Activated CD8-positive, alpha-beta memory T cell treated with anti-CD3 and anti-CD28 coated beads, Interleukin-2, amount 10 ng/mL, durations not matched to agents 7 days and 5 days (primary cell): ENCODE results near the gene COX20. TPM values are rescaled to one million over a fixed set of nuclear protein-coding genes. Genes with fewer than 3 reads are reported as not detected.

Experiments
- ATAC-seq: fragments of 150-1000 bp; cut with Tn5 transposase; one replicate; pipeline ENCODE4 v1.10.0; 2021; ENCODE audit warnings: moderate library complexity
- CTCF ChIA-PET: fragments of 350-600 bp; sonication (Branson Sonifier 250); formaldehyde crosslinking; loops from one replicate; lab custom pipeline; 2021; ENCODE audit warnings: antibody characterized with exemption; lab: Charles Lee
- DNase-seq: peaks from one replicate; pipeline ENCODE4 v3.0.0-alpha.2; 2020
- H3K27ac Mint-ChIP-seq: one replicate; pipeline ENCODE4 v1.8.0; 2021; ENCODE audit warnings: mild to moderate bottlenecking, mixed read lengths
- H3K27me3 Mint-ChIP-seq: one replicate; pipeline ENCODE4 v1.8.0; 2021; ENCODE audit warnings: mixed read lengths
- H3K36me3 Mint-ChIP-seq: one replicate; pipeline ENCODE4 v1.8.0; 2021; ENCODE audit warnings: mild to moderate bottlenecking, mixed read lengths
- H3K4me1 Mint-ChIP-seq: one replicate; pipeline ENCODE4 v1.8.0; 2021; ENCODE audit warnings: mixed read lengths
- H3K4me3 Mint-ChIP-seq: one replicate; pipeline ENCODE4 v1.8.0; 2021; ENCODE audit warnings: mild to moderate bottlenecking, moderate library complexity, mixed read lengths
- H3K9me3 Mint-ChIP-seq: one replicate; pipeline ENCODE4 v1.8.0; 2022; ENCODE audit warnings: low read depth, mixed read lengths
- total RNA-seq, 2 experiments: library from RNA; stranded (reverse); gene quantifications; one replicate each; pipeline ENCODE4 v1.2.3, GENCODE V29; 2021

COX20 gene
- total RNA-seq, 2 experiments from 2014 or later, result 21.6 to 26.3 TPM

DNA sequence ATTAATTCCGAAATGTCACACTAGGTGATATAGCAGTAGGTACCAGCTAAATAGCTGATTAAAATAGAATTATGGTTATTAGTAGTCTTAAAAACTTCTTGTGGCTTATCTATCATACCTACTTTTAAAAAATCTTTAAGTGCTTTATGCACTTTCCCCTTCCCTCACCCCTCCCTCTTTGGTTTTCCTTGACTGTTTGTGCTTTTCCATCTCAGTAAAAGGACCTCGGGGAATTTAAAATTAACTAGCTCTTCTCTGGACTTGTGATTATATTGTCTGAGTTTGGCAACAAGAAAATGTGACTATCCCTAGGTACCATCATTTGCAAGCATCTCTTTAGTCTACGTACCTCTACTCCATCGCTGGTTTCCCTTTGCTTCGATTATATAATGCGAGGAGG, 11.2 kb downstream of the COX20 start:
- ATAC-seq (no peak), DNase-seq (no peak)
- peaks cover 65% of the 10 kb centered on the region for H3K36me3 Mint-ChIP-seq
- H3K27ac Mint-ChIP-seq, result no peak overlapping the region
- no peaks in the 10 kb centered on the region for H3K27me3 Mint-ChIP-seq
- H3K4me3 Mint-ChIP-seq, result no peak overlapping the region
- CTCF ChIA-PET, result interaction anchor here (1.2 to 3.5 kb wide), 2 partner anchors 10 to 17 kb away, joined by 3 to 14 read pairs; partner anchors contain the start of gene COX20
- H3K4me1 Mint-ChIP-seq, result peaks cover 46% of the 10 kb centered on the region
- no peaks in the 10 kb centered on the region for H3K9me3 Mint-ChIP-seq

DNA sequence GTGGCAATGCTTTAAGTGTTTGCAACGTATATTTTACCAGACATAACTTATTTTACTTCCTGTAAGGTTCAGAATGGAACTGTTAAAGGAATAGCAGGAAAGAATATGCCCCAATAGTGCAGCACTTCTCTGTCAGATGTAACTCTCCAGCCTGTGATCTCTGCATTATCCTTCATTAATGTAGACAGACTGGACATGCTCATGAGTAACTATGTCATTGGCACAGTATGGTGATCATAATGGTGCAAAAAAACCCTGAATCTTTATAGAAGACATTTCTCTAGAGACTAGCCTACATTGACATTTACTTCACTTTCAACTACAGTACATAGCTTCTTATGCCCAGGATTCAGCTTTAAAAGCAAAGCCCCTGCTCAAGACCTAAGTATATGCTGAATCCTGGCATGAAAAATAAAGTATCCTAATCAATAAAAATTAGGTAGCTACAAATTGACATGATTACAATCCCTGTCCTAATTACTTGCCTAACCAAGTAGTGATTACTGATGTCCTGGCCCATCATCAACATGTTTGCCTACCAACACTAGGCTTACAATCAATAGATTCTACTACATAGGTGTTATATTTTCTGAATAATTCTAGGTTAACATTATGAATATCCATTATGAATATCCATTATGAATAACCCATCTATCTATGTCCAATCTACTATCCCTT, 13.9 kb downstream of the COX20 start:
- H3K27ac Mint-ChIP-seq, result peak overlapping the region; percentile 43
- no peaks in the 10 kb centered on the region for H3K9me3 Mint-ChIP-seq
- CTCF ChIA-PET, result interaction anchor here (0.9 to 1.9 kb wide), 2 partner anchors 10 to 52 kb away, joined by 3 to 5 read pairs; no protein-coding TSS in a partner anchor
- peaks cover 52% of the 10 kb centered on the region for H3K4me1 Mint-ChIP-seq
- no peak overlapping the region for H3K4me3 Mint-ChIP-seq
- H3K27me3 Mint-ChIP-seq, result no peaks in the 10 kb centered on the region
- H3K36me3 Mint-ChIP-seq, result peaks cover 67% of the 10 kb centered on the region
- ATAC-seq (no peak), DNase-seq (no peak)

DNA sequence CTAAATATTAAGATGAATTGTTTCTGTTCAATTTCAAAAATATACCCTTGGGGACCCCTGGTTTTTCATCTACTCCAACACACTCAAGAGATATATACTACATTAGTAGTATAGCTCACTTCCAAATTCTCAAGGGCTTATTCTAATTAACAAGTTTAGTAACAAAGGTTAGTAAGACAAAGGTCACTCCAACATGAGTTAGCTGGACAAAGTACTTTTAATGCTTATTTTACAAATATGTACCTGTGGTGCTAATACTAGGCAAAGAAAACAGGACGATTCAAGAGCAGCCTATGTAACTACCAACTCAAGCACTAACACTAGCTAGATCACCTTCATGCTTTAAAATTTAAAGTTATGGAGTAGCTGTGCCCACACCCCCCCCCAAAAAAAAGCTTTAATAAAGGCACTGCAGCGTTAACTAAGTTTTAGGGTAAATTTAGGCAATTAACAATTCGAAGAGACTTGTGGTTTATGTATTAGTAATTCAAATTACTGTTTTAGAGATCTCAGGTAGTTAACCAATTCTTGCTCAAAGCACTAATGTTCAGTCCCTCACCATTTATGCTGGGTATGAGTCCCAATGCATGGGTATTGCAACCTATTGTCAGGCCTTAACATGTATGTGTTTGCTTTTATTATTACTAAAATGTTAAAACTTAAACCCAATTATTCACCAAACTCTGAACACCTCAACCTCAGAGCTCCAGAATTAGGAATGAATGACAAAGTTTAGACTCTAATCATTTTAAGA, 14.8 kb downstream of the COX20 start:
- CTCF ChIA-PET, result interaction anchor here (0.7 to 1.9 kb wide), 4 partner anchors 10 to 53 kb away, joined by 3 to 7 read pairs (median 4); partner anchors contain the start of gene HNRNPU
- no peak for ATAC-seq

DNA sequence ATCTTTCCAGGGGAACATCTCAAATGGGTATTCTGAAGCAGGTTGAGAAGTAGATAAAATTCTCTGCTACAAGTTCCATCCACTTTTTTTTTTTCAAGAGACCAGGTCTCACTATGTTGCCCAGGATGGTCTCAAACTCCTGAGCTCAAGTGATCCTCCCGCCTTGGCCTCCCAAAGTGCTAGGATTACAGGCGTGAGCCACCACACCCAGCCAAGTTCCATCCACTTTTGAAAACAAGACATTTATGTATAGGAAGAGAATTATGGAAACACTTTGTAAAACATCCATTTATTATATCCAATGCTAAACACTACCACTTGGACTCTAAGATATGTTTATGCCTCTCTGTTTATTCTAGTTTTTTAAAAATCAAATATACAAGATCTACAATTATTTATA, 15.4 kb downstream of the COX20 start:
- H3K4me3 Mint-ChIP-seq, result no peak overlapping the region
- H3K27ac Mint-ChIP-seq, result no peak overlapping the region
- H3K27me3 Mint-ChIP-seq, result no peaks in the 10 kb centered on the region
- CTCF ChIA-PET, result interaction anchor here (1.0 to 2.8 kb wide), 4 partner anchors 11 to 53 kb away, joined by 3 to 11 read pairs (median 6); partner anchors contain the start of gene HNRNPU
- no peak for ATAC-seq
- H3K36me3 Mint-ChIP-seq, result peaks cover 70% of the 10 kb centered on the region
- H3K4me1 Mint-ChIP-seq, result peaks cover 55% of the 10 kb centered on the region
- H3K9me3 Mint-ChIP-seq, result no peaks in the 10 kb centered on the region
- no peak for DNase-seq

More for the DNA sequence above, 14.8 kb downstream of the COX20 start:
- peaks cover 69% of the 10 kb centered on the region for H3K36me3 Mint-ChIP-seq
- no peak for DNase-seq
- no peaks in the 10 kb centered on the region for H3K27me3 Mint-ChIP-seq
- H3K9me3 Mint-ChIP-seq, result no peaks in the 10 kb centered on the region
- peaks cover 55% of the 10 kb centered on the region for H3K4me1 Mint-ChIP-seq
- no peak overlapping the region for H3K4me3 Mint-ChIP-seq
- no peak overlapping the region for H3K27ac Mint-ChIP-seq

DNA sequence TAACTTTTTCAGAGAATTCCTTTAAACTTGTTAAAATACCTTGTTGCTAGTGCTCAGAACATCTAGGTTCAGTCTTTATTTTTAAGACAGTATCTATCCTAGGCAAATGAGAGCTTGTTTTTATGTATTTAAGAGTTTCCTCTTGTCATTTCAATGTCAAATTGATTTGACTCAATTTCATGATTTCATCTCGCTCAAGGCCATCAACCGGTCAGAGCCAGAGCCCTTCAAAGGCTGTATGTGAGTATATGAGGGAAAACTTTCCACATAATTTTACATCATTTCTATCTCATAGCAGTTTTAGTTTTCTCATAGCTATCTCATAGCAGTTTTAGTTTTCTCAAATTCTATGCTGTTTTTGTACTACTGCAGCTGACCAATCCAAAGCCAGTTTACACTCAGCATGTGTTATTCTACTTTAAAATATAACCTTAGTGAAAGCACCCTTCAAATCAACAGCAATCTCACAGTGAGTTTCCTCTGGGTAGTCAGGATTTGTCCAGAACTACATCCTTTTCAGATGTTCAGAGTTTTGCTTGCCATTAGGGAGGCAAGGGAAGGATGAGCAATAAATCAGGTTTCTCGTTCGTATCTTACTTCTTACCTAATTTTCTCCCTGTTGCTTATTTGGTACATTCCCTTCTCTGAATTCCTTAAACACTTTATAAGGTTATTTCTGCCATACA, 16.2 kb downstream of the COX20 start:
- H3K9me3 Mint-ChIP-seq, result no peaks in the 10 kb centered on the region
- peaks cover 59% of the 10 kb centered on the region for H3K4me1 Mint-ChIP-seq
- H3K27ac Mint-ChIP-seq, result peak overlapping the region; percentile 26
- ATAC-seq (no peak), DNase-seq (no peak)
- peaks cover 70% of the 10 kb centered on the region for H3K36me3 Mint-ChIP-seq
- CTCF ChIA-PET, result interaction anchor here (1.0 to 2.8 kb wide), 3 partner anchors 10 to 17 kb away, joined by 3 to 11 read pairs (median 3); partner anchors contain the start of gene HNRNPU
- no peaks in the 10 kb centered on the region for H3K27me3 Mint-ChIP-seq
- no peak overlapping the region for H3K4me3 Mint-ChIP-seq

DNA sequence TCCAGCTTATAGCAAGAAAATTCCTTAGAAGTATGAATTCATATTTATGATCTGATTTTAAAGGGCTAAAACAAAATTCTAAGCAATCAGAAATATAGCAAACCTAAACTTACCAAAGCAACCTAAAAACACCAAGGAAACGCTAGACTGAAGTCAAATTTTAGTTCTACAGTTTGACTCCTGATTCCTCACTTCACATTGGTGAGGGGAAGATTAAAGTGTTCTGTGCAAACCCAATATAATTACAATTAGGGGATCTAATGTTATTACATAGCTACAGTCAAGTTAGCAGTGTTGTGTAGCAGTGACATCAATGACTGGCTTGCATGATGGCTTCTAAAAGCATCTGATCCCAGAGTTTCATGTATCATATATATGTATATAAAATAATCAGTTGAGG, 17.2 kb downstream of the COX20 start:
- H3K27me3 Mint-ChIP-seq, result no peaks in the 10 kb centered on the region
- peaks cover 73% of the 10 kb centered on the region for H3K36me3 Mint-ChIP-seq
- ATAC-seq (no peak), DNase-seq (no peak)
- peaks cover 67% of the 10 kb centered on the region for H3K4me1 Mint-ChIP-seq
- no peaks in the 10 kb centered on the region for H3K9me3 Mint-ChIP-seq
- H3K27ac Mint-ChIP-seq, result peak overlapping the region; percentile 26
- CTCF ChIA-PET, result interaction anchor here (1.0 to 2.8 kb wide), 3 partner anchors 9 to 18 kb away, joined by 3 to 11 read pairs (median 5); partner anchors contain the start of gene HNRNPU
- no peak overlapping the region for H3K4me3 Mint-ChIP-seq

DNA sequence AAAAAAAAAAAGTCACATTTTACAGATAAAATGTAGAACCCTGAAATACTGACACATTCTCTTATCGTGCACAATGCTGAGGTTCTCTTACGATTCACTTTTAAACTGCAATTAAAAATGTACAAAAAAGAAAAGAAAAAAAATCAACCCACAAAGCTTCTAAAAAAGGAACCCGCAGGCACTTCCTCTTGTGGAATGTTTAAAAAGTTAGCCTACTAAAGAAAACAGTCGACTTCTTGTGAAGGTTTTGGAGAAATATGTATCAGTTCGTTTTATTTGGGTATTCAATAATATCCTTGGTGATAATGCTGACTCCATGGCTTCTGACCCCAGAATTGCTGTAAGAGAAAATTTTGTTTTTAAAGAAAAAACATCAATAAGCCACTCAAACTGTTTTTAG, 18.7 kb downstream of the COX20 start:
- H3K9me3 Mint-ChIP-seq, result no peaks in the 10 kb centered on the region
- DNase-seq (no peak), ATAC-seq (no peak)
- H3K27ac Mint-ChIP-seq, result peak overlapping the region; percentile 77
- H3K4me1 Mint-ChIP-seq, result peaks cover 77% of the 10 kb centered on the region
- H3K27me3 Mint-ChIP-seq, result no peaks in the 10 kb centered on the region
- H3K36me3 Mint-ChIP-seq, result peaks cover 76% of the 10 kb centered on the region
- peak overlapping the region; percentile 38 for H3K4me3 Mint-ChIP-seq
- CTCF ChIA-PET, result interaction anchor here (1.2 to 1.3 kb wide), 3 partner anchors 10 to 188 kb away, joined by 3 to 6 read pairs (median 4); partner anchors contain the start of gene COX20

DNA sequence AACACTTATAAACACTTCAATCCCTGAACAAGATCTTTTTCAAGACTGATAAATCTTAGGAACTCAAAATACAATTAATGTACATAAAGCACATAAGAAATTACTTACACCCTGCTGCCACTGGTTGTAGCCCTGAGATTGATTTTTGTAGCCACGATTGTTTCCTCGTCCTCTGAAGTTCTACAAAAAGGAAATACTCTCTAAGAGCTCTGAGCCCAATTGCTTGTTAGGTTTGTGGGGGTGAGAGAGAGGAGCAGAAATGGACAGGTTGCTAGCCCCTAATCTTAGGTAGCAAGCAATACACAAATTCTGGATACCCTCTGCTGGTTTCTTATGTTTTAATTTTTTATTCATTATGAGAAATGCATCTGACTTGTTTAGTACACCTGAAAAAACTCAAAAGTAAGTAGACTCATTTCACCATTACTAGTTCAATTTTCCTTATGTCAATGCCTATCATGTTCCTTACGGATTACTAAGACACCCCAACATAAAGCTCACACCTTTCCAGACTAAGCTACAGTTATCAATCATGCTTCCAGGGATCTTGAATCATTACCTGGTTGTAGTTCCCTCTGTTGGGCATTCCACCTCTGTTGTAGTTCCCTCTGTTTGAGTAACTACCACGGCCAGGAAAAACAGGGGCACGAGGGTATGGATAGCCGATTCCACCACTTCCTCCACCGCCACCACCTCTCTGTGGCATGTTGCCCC, 19.6 kb downstream of the COX20 start:
- peaks cover 81% of the 10 kb centered on the region for H3K4me1 Mint-ChIP-seq
- peak overlapping the region; percentile 53 for H3K4me3 Mint-ChIP-seq
- peaks cover 81% of the 10 kb centered on the region for H3K36me3 Mint-ChIP-seq
- CTCF ChIA-PET, result interaction anchor here (0.8 to 1.8 kb wide), 4 partner anchors 9 to 18 kb away, joined by 3 to 8 read pairs (median 3); partner anchors contain the start of gene HNRNPU
- H3K9me3 Mint-ChIP-seq, result no peaks in the 10 kb centered on the region
- H3K27ac Mint-ChIP-seq, result peak overlapping the region; percentile 77
- DNase-seq (no peak), ATAC-seq (peak; percentile 50)
- no peaks in the 10 kb centered on the region for H3K27me3 Mint-ChIP-seq

DNA sequence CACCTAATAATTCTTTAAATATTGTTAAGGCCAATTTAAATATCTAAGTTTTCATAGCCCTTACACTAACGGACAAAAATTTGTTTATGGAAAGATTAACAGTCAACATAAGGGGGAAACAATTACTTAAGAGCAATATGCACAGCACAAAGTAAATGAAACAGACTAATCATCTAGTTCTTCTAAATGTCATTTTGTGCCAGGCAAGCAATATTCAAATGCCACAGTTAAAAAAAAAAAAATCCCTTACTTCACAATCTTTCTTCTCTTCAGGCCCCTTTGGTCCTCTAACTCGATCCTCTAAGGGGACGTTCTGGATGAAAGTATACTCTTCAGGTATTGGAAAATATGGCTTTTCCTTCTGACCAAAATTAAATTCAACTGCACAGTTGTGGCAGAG, 22.3 kb downstream of the COX20 start:
- Mint-ChIP-seq H3K27ac (peak overlapping the region; percentile 54), H3K4me3 (no peak overlapping the region), H3K4me1 (peaks cover 84% of the 10 kb centered on the region), H3K27me3 (no peaks in the 10 kb centered on the region), H3K9me3 (no peaks in the 10 kb centered on the region), H3K36me3 (peaks cover 85% of the 10 kb centered on the region)
- no peak for ATAC-seq
- CTCF ChIA-PET, result interaction anchor here (1.2 to 1.4 kb wide), 3 partner anchors 19 to 185 kb away, joined by 3 to 4 read pairs (median 3); partner anchors contain the start of gene COX20
- no peak for DNase-seq

DNA sequence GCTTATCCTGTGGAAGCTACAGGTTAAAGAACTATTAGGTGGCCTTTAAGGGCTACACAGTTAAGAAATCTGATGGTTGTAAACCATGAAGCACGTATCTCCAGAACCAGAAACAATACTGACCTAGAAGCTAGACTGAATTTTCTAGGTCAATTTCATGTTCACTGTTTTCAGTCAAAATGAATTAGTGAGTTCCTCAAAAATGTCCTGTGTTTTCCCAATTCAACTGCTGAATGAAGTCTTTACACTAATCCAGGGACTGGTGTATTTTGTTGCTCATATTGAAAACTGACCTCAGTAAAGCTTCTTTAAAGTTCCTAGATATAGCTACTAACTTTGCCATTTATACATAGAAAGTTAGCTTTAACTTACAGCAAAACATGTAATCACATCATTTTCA, 22.9 kb downstream of the COX20 start:
- Mint-ChIP-seq H3K27ac (no peak overlapping the region), H3K36me3 (peaks cover 85% of the 10 kb centered on the region), H3K4me1 (peaks cover 83% of the 10 kb centered on the region), H3K9me3 (no peaks in the 10 kb centered on the region), H3K27me3 (no peaks in the 10 kb centered on the region), H3K4me3 (no peak overlapping the region)
- CTCF ChIA-PET, result interaction anchor here (1.2 to 2.8 kb wide), 6 partner anchors 11 to 184 kb away, joined by 3 to 17 read pairs (median 4); partner anchors contain the start of gene COX20
- ATAC-seq, result no peak
- no peak for DNase-seq

DNA sequence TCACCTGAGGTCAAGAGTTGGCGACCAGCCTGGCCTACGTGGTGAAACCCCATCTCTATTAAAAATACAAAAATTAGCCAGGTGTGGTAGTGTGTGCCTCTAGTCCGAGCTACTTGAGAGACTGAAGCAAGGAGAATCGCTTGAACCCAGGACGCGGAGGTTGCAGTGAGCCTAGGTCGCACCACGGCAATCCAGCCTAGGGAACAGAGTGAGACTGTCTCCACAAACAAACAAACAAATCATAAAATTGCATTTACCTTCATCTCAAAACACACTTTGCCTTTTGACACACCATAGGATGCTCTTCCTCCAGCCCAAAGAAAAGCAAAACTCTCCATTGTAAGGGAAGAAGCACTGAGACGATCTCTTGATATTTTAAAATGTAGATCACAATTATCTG, 24.6 kb downstream of the COX20 start:
- Mint-ChIP-seq H3K27ac (peak overlapping the region; percentile 65), H3K36me3 (peaks cover 75% of the 10 kb centered on the region), H3K9me3 (no peaks in the 10 kb centered on the region), H3K27me3 (no peaks in the 10 kb centered on the region), H3K4me1 (peaks cover 68% of the 10 kb centered on the region), H3K4me3 (peak overlapping the region; percentile 93)
- ATAC-seq (no peak), DNase-seq (no peak)
- CTCF ChIA-PET, result interaction anchor here (1.6 to 2.8 kb wide), 3 partner anchors 9 to 110 kb away, joined by 4 to 17 read pairs (median 11); partner anchors contain the start of gene COX20
